HG03442 (cell line): ENCODE measurements around the gene TMEM231.
A peak's percentile ranks its signal among the peaks of the same experiment; 100 is the strongest.
"Not testable (repeated sequence)": the region's sequence is repeated elsewhere in the genome, so short reads cannot be mapped to it uniquely, and the experiment has no call there.

ENCODE experiments used
- ATAC-seq: cut with Tn5 transposase; IDR thresholded peaks from one replicate; pipeline ENCODE4 v1.9.1; 2021; ENCODE audit warnings: mild to moderate bottlenecking, moderate library complexity; ENCODE audit not compliant: unreplicated experiment

Gene TMEM231

DNA sequence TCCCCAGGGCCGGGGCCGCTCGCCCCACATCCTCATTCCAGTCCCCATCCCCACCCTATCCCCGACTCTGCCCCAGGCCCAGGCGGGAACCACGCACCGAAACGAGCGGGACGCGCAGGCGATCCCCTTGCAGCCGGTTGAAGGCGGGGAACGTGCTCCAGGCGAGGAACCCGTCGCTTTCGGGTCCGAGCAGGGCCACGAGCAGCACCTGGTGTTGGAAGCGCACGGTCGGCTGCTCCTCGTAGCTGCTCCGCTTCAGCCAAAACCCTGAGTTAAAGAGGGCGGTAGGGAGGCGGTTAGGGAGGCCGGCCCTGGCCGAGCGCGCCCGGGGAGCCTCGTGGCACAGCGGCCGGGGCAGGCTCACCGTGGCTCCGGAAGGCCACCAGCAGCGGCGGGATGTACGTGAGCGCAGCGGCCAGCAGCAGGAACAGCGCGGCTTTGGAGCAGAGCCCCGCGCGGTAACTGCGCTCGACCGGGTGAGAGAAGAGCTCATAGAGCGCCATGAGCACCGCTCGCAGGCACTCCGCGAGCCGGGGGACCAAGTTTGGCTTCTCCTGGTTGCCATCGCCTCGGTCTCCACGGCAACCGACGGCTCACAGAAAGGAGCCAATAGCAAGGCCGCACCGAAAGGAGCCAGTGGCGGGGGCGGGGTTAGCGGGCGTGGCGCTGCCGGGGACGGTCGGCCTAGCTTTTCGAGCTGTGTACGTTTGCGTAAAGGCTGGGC is at the start of gene TMEM231:
TMEM231 (minus strand) TSS at position 546 of the 724 bp plus-strand sequence; CDS start at position 503, 43 bp downstream.
- ATAC-seq: peak; percentile 97

GRCh38 chr16:75603241-75603640 is 47.2 kb upstream of the TMEM231 start:
- ATAC-seq: no peak

DNA sequence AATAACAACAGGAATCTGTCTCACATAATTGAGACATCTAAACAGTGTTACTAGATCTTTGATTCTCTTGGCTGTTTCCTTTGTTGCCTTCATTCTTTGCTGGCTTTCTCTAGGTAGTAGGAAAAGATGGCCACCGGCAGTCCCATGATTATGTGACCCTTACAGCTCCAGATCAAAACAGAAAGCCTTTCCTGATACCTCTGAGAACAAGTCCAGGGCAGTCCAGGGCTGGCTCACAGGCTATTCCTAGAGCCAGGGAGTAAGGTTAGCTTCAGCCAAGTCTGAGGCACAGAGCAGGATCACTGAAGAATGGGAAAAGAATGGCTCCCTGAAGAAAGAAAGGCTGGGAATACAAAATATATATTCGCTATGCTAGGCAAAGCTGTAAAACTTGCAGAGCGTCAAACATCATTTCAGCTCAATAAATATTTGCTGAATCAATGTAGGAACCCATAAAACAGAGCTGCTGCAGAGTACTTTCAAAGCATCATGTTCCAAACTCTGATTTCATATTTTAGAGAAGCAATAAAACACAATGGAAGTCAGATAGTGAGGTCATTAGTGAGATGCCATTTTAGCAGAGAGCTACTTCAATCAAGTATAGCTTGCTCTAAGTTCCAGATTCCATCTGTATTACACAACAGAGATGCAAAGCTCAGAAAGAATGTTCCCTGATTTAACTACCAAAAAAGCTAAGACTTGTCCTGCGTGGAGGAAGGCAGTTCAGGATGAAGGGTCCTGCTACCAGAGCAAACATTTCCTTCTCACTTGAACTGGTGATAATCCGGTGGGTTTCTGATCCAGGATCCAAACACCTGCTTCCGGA is 43.6 kb upstream of the TMEM231 start:
- ATAC-seq: no peak

DNA sequence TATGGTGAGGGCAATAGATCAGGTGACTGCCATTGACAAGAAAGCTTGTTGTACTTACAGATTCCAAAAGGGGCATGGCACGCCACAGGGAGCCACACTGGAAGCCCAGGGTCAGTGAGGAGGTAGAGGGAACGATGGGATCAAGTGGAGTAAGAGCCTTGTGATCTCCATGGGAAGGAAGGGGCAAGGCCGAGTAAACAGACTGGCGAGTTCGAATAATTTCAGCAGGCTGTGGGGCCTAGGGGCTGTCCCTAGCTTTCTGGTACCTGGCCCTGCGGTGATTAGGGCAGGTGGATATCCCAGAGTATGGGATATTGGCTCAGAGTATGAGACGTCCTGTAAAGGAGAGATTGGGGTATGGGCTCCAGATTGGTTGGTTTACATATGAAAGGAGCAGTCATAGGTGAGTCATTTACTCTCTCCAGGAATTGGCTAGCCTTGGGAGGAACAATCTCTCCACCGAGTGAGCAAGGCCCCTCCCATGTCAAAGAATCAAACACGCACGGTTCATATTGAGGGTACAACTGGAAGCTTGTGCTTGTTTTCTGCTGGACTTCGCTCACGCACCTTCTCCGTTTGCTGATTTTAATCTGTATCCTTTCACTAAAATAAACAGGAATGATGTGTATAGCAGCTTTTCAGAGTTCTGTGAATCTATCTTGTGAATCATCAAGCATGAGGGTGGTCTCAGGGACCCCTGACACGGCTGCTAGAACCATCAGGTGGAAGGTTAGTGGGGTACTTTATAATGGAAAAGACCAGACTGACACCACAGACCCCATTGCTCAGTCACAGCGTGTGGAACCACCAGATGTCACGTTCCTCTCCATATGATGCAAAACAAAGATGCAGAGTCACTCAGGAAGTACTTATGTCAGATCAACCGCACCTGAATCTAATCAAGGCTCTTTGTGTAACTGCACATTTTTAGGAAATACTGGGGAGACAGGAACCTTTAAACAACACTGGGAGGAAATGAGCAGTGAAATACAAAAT is 38.1 kb upstream of the TMEM231 start:
- no peak for ATAC-seq

DNA sequence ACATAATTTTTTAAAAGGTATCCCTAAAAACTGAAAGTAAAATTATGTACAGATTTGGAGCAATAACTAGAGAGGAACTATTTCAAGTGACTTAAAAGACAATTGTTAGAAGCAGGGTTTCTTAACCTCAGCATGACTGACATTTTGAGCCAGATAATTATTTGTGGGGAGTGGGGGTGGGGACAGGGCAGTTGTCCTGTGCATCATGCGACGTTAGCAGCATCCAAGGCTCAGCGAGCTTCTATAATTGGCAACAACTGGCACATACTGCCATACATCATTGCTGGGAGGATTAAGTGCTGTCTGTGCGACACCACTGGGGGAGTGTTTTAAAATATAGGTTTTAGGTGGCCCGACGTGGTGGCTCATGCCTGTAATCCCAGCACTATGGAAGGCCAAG is 37.3 kb upstream of the TMEM231 start:
- ATAC-seq: no peak

DNA sequence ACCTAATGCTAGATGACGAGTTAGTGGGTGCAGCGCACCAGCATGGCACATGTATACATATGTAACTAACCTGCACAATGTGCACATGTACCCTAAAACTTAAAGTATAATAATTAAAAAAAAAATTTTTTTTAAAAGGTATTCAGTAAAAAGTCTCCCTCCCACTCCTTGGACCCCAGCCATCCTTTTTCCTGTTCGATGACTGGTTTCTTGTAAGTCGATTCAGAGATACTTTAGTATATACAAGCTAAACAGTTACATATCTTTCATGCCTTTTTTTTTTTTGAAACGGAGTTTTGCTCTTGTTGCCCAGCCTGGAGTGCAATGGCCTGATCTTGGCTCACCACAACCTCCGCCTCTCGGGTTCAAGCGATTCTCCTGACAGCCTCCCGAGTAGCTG is 35.9 kb upstream of the TMEM231 start:
- not testable (repeated sequence) for ATAC-seq

DNA sequence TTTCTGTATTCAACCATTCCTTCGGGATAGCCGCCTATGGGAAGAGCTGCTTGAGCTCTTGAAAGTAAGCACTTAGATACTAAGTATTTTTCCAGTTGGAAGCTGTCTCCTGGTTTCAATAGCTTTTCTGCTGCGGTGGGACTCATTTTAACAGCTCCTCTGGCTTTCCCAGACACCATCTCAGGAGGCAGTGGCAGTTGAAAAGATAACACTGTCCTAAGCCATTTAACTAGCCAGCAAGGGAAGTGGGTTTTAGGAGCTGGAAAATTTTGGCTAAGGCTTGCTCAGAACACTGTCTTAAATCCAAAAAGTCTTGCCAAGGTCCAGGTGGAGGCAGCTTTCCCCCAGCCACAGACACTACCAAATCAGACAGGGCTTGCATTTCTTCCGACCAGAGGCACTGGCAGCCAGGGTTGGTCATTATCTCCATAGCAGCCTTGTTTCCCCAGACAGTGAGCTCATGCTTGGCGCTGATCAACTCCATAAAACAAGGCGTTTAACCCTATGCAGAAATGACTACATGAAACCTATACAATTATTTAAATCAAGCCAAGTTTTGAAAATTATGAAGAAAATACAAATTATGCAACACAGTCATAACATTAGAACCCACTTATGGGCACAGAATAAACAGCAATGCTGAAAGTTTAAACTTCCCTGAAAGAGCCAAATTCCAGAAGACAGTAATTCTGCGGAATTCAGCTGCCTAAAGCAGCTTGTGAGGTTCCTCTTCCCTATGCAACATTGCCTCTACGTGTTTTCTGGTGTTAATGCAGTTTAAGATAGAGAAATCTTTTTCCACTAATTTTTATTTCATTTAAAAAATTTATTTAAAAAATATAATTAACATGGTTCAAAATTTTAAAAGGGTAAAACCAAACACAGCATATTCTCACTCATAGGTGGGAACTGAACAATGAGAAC is 35.1 kb upstream of the TMEM231 start:
- ATAC-seq: no peak

GRCh38 chr16:75589306-75589705 is 33.3 kb upstream of the TMEM231 start:
- no peak for ATAC-seq

GRCh38 chr16:75588716-75589115 is 32.7 kb upstream of the TMEM231 start:
- no peak for ATAC-seq

GRCh38 chr16:75584108-75584507 is 28.1 kb upstream of the TMEM231 start:
- ATAC-seq: peak; percentile 48

DNA sequence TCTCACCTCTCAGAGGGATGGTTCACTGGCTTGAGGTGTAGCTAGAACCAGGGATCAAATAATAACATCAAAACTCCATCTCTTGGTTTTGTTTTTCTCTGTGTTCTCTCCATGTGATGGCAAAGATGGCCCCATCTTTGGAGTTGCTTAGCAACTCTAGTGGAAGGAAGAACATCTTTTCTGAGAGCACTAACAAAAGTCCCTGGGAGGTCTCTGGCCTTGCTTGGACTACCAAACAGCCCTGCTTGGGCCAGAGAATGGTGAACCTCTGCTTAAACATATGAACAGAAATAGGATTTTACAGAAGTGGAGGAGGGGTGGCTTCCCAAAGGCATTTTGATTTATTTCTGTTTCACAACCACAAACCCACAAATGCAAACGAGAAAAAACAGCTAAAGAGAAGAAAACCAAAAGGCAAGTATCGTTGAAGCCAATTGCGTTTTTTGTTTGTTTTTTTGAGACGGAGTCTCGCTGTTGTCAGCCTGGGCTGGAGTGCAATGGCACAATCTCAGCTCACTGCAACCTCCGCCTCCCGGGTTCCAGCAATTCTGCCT is 23.3 kb upstream of the TMEM231 start:
- no peak for ATAC-seq

- ATAC-seq: no peak
Observed at GRCh38 chr16:75578725-75579124, 22.7 kb upstream of the TMEM231 start.

GRCh38 chr16:75578212-75578611 is 22.2 kb upstream of the TMEM231 start:
- no peak for ATAC-seq

DNA sequence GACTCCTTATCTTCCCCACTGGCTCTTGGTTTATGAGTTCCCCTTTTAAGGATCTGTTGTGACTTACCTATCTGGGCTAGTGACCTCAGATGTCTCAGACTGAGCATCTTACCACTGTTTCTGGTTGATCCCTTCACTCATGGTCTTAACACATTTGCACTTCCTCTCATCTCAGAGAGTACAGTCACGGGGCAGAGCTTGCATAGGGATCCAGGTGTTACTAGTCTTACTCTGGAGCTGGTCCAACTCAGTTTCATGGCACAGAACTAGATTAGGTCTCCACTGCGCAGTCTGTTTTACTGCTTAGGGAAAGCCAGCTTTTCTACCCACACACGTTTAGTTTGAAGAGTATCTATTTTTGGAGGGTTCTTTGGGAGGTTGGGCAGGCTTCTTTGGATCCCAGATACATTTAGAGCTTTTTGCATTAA is 20.3 kb upstream of the TMEM231 start:
- peak; percentile 77 for ATAC-seq

DNA sequence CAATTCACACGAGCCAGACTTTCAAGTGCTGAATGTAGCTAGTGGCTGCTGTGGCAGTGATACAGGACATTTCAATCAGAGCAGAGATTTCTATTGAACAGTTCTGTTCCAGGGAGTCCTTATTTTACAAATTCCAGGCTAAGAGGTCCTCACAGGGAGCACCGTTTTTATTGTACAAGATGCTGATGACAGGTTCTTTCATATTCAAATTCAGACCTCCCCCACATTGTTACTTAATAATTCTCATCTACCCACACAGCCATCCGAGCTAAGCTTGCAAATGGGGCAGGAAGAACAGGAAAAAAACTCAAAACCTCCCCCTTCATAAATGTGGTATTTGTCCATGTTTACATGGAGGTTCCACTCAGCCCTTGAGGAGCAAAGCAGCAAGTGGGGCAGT is 19.9 kb upstream of the TMEM231 start:
- ATAC-seq: no peak

- no peak for ATAC-seq
Observed at GRCh38 chr16:75573955-75574354, 17.9 kb upstream of the TMEM231 start.

DNA sequence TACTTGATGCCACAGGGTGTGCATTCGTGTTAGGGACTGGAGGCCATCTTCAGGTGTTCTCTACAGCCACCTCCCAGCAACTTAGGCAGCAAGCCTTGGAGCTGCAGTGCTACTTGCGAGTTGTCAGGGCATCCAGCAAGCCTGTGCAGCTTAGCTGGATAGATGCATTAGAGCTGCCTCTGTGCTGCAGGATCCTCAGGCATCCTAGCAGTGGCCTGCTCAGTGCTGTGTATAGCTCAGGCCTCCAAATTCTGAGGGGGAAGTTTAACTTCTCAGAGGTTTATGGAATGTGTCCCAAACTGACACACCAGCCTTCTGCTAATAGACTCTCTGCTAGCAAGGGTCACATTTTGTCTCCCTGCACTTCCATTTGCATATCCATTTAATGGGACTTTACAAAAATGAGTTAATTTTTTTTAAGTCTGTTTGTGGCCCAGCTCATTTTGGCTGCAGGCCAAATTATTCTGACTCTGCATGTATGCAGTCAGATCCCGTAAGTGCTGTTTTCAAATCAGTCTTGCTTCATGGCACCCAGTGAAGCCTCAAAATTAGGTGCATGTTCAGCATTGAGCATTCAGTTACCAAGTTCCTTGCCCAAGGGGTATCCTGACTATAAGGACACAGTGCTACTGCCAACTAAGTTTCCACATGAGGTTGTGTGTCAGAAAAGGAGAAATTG is 17.0 kb upstream of the TMEM231 start:
- ATAC-seq: no peak

GRCh38 chr16:75570396-75571065 is 14.5 kb upstream of the TMEM231 start:
- peak; percentile 20 for ATAC-seq
